Measurements from ENCODE around the gene PTPRN2.
A peak's percentile ranks its signal among the peaks of the same experiment; 100 is the strongest.
"Not testable (repeated sequence)": the region's sequence is repeated elsewhere in the genome, so short reads cannot be mapped to it uniquely, and the experiment has no call there.

PTPRN2 gene

GRCh38 chr7:158420591-158421340 is 166.9 kb downstream of the PTPRN2 start:
- Mint-ChIP-seq H3K9me3 (no peaks in the 10 kb centered on the region), H3K27me3 (peaks cover 4% of the 10 kb centered on the region), H3K4me3 (no peak overlapping the region), H3K4me1 (ENCODE audit: low read depth) (no peaks in the 10 kb centered on the region), H3K27ac (no peak overlapping the region), H3K36me3 (ENCODE audit: low read depth) (no peaks in the 10 kb centered on the region)
- no peak for DNase-seq

GRCh38 chr7:158419238-158419785 is 168.3 kb downstream of the PTPRN2 start:
- Mint-ChIP-seq H3K4me1 (ENCODE audit: low read depth) (no peaks in the 10 kb centered on the region), H3K4me3 (no peak overlapping the region), H3K9me3 (no peaks in the 10 kb centered on the region), H3K27ac (no peak overlapping the region), H3K27me3 (peaks cover 4% of the 10 kb centered on the region), H3K36me3 (ENCODE audit: low read depth) (no peaks in the 10 kb centered on the region)
- DNase-seq = no peak

GRCh38 chr7:158418395-158418794 is 169.2 kb downstream of the PTPRN2 start:
- H3K4me1 Mint-ChIP-seq (ENCODE audit: low read depth); H3K36me3 Mint-ChIP-seq (ENCODE audit: low read depth); H3K9me3 Mint-ChIP-seq; H3K27me3 Mint-ChIP-seq; H3K4me3 Mint-ChIP-seq; H3K27ac Mint-ChIP-seq; DNase-seq: not testable (repeated sequence)

GRCh38 chr7:158416283-158416933 is 171.2 kb downstream of the PTPRN2 start:
- H3K9me3 Mint-ChIP-seq = no peaks in the 10 kb centered on the region
- no peaks in the 10 kb centered on the region for H3K36me3 Mint-ChIP-seq (ENCODE audit: low read depth)
- H3K4me3 Mint-ChIP-seq = no peak overlapping the region
- no peak overlapping the region for H3K27ac Mint-ChIP-seq
- H3K27me3 Mint-ChIP-seq = no peaks in the 10 kb centered on the region
- H3K4me1 Mint-ChIP-seq (ENCODE audit: low read depth) = no peaks in the 10 kb centered on the region
- DNase-seq = peak; percentile 8

- DNase-seq = no peak
- H3K4me3 Mint-ChIP-seq = no peak overlapping the region
- peaks cover 4% of the 10 kb centered on the region for H3K27me3 Mint-ChIP-seq
- no peaks in the 10 kb centered on the region for H3K4me1 Mint-ChIP-seq (ENCODE audit: low read depth)
- no peaks in the 10 kb centered on the region for H3K9me3 Mint-ChIP-seq
- no peaks in the 10 kb centered on the region for H3K36me3 Mint-ChIP-seq (ENCODE audit: low read depth)
- no peak overlapping the region for H3K27ac Mint-ChIP-seq
Observed at GRCh38 chr7:158415316-158415715, 172.3 kb downstream of the PTPRN2 start.

- Mint-ChIP-seq H3K4me3 (no peak overlapping the region), H3K36me3 (ENCODE audit: low read depth) (no peaks in the 10 kb centered on the region), H3K27me3 (peaks cover 8% of the 10 kb centered on the region), H3K9me3 (no peaks in the 10 kb centered on the region), H3K27ac (no peak overlapping the region), H3K4me1 (ENCODE audit: low read depth) (no peaks in the 10 kb centered on the region)
- peak; percentile 3 for DNase-seq
Observed at GRCh38 chr7:158414486-158414961, 173.1 kb downstream of the PTPRN2 start.

GRCh38 chr7:158414002-158414401 is 173.6 kb downstream of the PTPRN2 start:
- Mint-ChIP-seq H3K9me3 (no peaks in the 10 kb centered on the region), H3K4me1 (ENCODE audit: low read depth) (no peaks in the 10 kb centered on the region), H3K4me3 (no peak overlapping the region), H3K36me3 (ENCODE audit: low read depth) (no peaks in the 10 kb centered on the region), H3K27ac (no peak overlapping the region), H3K27me3 (peaks cover 9% of the 10 kb centered on the region)
- DNase-seq = peak; percentile 3

GRCh38 chr7:158411232-158411950 is 176.2 kb downstream of the PTPRN2 start:
- H3K4me3 Mint-ChIP-seq = no peak overlapping the region
- no peak for DNase-seq
- H3K27ac Mint-ChIP-seq = no peak overlapping the region
- no peaks in the 10 kb centered on the region for H3K9me3 Mint-ChIP-seq
- peaks cover 10% of the 10 kb centered on the region for H3K27me3 Mint-ChIP-seq
- H3K4me1 Mint-ChIP-seq (ENCODE audit: low read depth) = no peaks in the 10 kb centered on the region
- H3K36me3 Mint-ChIP-seq (ENCODE audit: low read depth) = no peaks in the 10 kb centered on the region

- Mint-ChIP-seq H3K27ac (no peak overlapping the region), H3K4me3 (no peak overlapping the region), H3K9me3 (no peaks in the 10 kb centered on the region), H3K4me1 (ENCODE audit: low read depth) (no peaks in the 10 kb centered on the region), H3K36me3 (ENCODE audit: low read depth) (no peaks in the 10 kb centered on the region), H3K27me3 (peaks cover 10% of the 10 kb centered on the region)
- DNase-seq = no peak
Observed at GRCh38 chr7:158410720-158411119, 176.9 kb downstream of the PTPRN2 start.

GRCh38 chr7:158409816-158410330 is 177.8 kb downstream of the PTPRN2 start:
- H3K27ac Mint-ChIP-seq = no peak overlapping the region
- no peaks in the 10 kb centered on the region for H3K4me1 Mint-ChIP-seq (ENCODE audit: low read depth)
- DNase-seq = no peak

GRCh38 chr7:158409120-158409519 is 178.5 kb downstream of the PTPRN2 start:
- no peaks in the 10 kb centered on the region for H3K36me3 Mint-ChIP-seq (ENCODE audit: low read depth)
- peaks cover 10% of the 10 kb centered on the region for H3K27me3 Mint-ChIP-seq
- no peaks in the 10 kb centered on the region for H3K4me1 Mint-ChIP-seq (ENCODE audit: low read depth)
- DNase-seq = no peak
- no peak overlapping the region for H3K4me3 Mint-ChIP-seq
- no peaks in the 10 kb centered on the region for H3K9me3 Mint-ChIP-seq
- H3K27ac Mint-ChIP-seq = no peak overlapping the region

More at GRCh38 chr7:158409816-158410330, 177.8 kb downstream of the PTPRN2 start:
- Mint-ChIP-seq H3K36me3 (ENCODE audit: low read depth) (no peaks in the 10 kb centered on the region), H3K27me3 (peaks cover 10% of the 10 kb centered on the region), H3K4me3 (no peak overlapping the region), H3K9me3 (no peaks in the 10 kb centered on the region)

GRCh38 chr7:158408318-158408920 is 179.2 kb downstream of the PTPRN2 start:
- no peak for DNase-seq
- Mint-ChIP-seq H3K4me1 (ENCODE audit: low read depth) (no peaks in the 10 kb centered on the region), H3K27ac (no peak overlapping the region), H3K36me3 (ENCODE audit: low read depth) (no peaks in the 10 kb centered on the region), H3K4me3 (no peak overlapping the region), H3K9me3 (no peaks in the 10 kb centered on the region), H3K27me3 (peaks cover 10% of the 10 kb centered on the region)

- H3K27ac Mint-ChIP-seq = no peak overlapping the region
- no peaks in the 10 kb centered on the region for H3K4me1 Mint-ChIP-seq (ENCODE audit: low read depth)
- H3K36me3 Mint-ChIP-seq (ENCODE audit: low read depth) = no peaks in the 10 kb centered on the region
- H3K4me3 Mint-ChIP-seq = no peak overlapping the region
- DNase-seq = no peak
- H3K27me3 Mint-ChIP-seq = peaks cover 10% of the 10 kb centered on the region
- H3K9me3 Mint-ChIP-seq = no peaks in the 10 kb centered on the region
Observed at GRCh38 chr7:158407581-158408317, 179.9 kb downstream of the PTPRN2 start.

Data from activated T-cell treated with anti-CD3 and anti-CD28 coated beads, Interleukin-2, amount 50 U/mL, for 24 hours (primary cell).